Measurements from ENCODE around the gene TRAF7.
A peak's percentile ranks its signal among the peaks of the same experiment; 100 is the strongest.

DNA sequence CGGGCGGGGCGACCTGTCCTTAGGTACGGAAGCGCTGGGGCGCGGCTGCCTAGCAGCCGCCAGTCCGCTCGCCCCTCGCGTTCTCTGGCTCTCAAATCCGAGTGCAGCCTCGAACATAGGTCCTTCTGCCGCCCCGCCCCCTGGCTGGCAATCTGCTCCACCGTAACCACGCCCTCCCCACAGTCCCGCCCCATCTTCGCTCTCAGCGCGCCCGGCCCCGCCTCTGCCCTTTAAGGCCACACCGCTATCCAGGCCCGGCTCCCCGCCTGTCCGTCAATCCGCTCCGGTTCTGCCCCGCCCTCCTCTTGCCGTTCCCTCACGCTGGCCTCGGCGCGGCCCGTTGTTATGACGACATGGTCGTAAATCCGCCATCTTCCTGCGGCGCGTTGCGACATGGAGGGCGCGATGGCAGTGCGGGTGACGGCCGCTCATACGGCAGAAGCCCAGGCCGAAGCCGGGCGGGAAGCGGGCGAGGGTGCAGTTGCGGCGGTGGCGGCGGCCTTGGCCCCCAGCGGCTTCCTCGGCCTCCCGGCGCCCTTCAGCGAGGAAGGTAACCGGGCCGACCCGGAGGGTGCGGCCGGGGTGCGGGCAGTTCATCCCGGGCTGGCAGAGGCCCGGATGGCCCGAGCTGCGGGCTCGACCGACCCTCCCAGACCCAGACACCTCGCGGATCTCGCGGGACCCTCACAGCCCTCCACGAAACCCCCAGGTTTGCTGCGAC is 67.8 kb downstream of the TRAF7 start, which contains the start of gene E4F1:
- TF ChIP-seq, protein P1, sequence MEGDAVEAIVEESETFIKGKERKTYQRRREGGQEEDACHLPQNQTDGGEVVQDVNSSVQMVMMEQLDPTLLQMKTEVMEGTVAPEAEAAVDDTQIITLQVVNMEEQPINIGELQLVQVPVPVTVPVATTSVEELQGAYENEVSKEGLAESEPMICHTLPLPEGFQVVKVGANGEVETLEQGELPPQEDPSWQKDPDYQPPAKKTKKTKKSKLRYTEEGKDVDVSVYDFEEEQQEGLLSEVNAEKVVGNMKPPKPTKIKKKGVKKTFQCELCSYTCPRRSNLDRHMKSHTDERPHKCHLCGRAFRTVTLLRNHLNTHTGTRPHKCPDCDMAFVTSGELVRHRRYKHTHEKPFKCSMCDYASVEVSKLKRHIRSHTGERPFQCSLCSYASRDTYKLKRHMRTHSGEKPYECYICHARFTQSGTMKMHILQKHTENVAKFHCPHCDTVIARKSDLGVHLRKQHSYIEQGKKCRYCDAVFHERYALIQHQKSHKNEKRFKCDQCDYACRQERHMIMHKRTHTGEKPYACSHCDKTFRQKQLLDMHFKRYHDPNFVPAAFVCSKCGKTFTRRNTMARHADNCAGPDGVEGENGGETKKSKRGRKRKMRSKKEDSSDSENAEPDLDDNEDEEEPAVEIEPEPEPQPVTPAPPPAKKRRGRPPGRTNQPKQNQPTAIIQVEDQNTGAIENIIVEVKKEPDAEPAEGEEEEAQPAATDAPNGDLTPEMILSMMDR (IDR thresholded peaks at IDR 0.05 in 2 of 3, conservative IDR thresholded peaks at IDR 0.05 in 1 of 3; ENCODE audit: borderline replicate concordance in 1 of 3, insufficient read depth in 1 of 3, low read depth in 2 of 3, low read length in 2 of 3): no peak
- peak; percentile 86 for TF ChIP-seq POLR2AphosphoS5 (IDR thresholded peaks at IDR 0.05; ENCODE audit: low read depth, low read length)
- TF ChIP-seq POLR2A (IDR thresholded peaks at IDR 0.05; ENCODE audit: borderline replicate concordance, extremely low read depth, insufficient read depth, insufficient read length): peak; percentile 87
- TF ChIP-seq, protein P2, sequence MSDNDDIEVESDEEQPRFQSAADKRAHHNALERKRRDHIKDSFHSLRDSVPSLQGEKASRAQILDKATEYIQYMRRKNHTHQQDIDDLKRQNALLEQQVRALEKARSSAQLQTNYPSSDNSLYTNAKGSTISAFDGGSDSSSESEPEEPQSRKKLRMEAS (IDR thresholded peaks at IDR 0.05): peak; percentile 92
- peak; percentile 82; the same call in 1 of the 2 replicates for TF ChIP-seq SIN3A (IDR thresholded peaks at IDR 0.05; ENCODE audit: low read depth)
- TF ChIP-seq EGR1 (IDR thresholded peaks at IDR 0.05; ENCODE audit: low read depth): no peak
- no peak for TF ChIP-seq FOSL1 (IDR thresholded peaks at IDR 0.05; ENCODE audit: low read depth)
- peak; percentile 92 for TF ChIP-seq SRF (IDR thresholded peaks at IDR 0.05; ENCODE audit: low read depth)
- no peak for TF ChIP-seq EZH2phosphoT487 (IDR thresholded peaks at IDR 0.05; ENCODE audit: borderline replicate concordance)
- TF ChIP-seq YY1 (IDR thresholded peaks at IDR 0.05; ENCODE audit: extremely low read depth, insufficient replicate concordance, low read depth, low read length): peak; percentile 91
- peak; percentile 96 for TF ChIP-seq ZFX (IDR thresholded peaks at IDR 0.05)
